GM12878 (cell line): Measurements from ENCODE around the gene TCF7L2. TPM values are rescaled to one million over a fixed set of nuclear protein-coding genes. Genes with fewer than 3 reads are reported as not detected.

Experiments
- ATAC-seq: fragments of 200-7000 bp; cut with Tn5 transposase; 3 replicates; pipeline ENCODE4 v1.9.1; 2020; ENCODE audit warnings: mild to moderate bottlenecking, moderate library complexity
- BruUV-seq: library from RNA; stranded (reverse); fragments of 400-500 nt; replicated peaks from 2 replicates; lab custom pipeline; 2021; lab: Mats Ljungman, UMichigan
- CTCF ChIA-PET: fragments of 300-600 bp; sonication (Branson Sonifier 250); formaldehyde crosslinking; extraction: SDS; loops from one replicate; lab custom pipeline; 2021; ENCODE audit warnings: inconsistent platforms; lab: Yijun Ruan, JAX
- POLR2A ChIA-PET: fragments of 350-600 bp; formaldehyde crosslinking; extraction: SDS; loops from one replicate; lab custom pipeline; 2021; ENCODE audit warnings: inconsistent platforms; lab: Charles Lee
- RAD21 ChIA-PET: fragments of 300-600 bp; sonication (Branson Sonifier 250); formaldehyde crosslinking; loops from one replicate; lab custom pipeline; 2023; ENCODE audit warnings: antibody characterized with exemption; ENCODE audit not compliant: unreplicated experiment; lab: Charles Lee
- SMC1A ChIA-PET: fragments of 300-600 bp; sonication (Branson Sonifier 250); formaldehyde crosslinking; loops from one replicate; lab custom pipeline; 2023; ENCODE audit not compliant: unreplicated experiment, uncharacterized antibody; lab: Charles Lee
- DNase-seq: peaks from one replicate; pipeline ENCODE4 v3.0.0-alpha.2; 2011; ENCODE audit warnings: low read depth, low spot score
- FAIRE-seq: peaks from 3 replicates; lab custom pipeline; 2011; peaks lifted over from hg19 to GRCh38; lab: Jason Lieb, UNC
- H2AFZ ChIP-seq: 2 replicates; pipeline ENCODE4 v1.6.0; 2011; ENCODE audit warnings: low read depth, low read length, control low read depth; ENCODE audit not compliant: control insufficient read depth
- H3K27ac ChIP-seq: 2 replicates; pipeline ENCODE4 v1.5.1; 2011; ENCODE audit warnings: control low read depth; ENCODE audit not compliant: control insufficient read depth, insufficient read depth
- H3K27me3 ChIP-seq, 2 experiments: replicated peaks in 1 of 2; 2 replicates each; pipeline versions ENCODE4 v1.6.0 to v1.6.1; 2011; ENCODE audit warnings: low read length in 1 of 2; ENCODE audit not compliant: control insufficient read depth in 2 of 2, insufficient read depth in 2 of 2
- H3K36me3 ChIP-seq, 2 experiments: 2 replicates each; pipeline ENCODE4 v1.5.1; 2011; ENCODE audit warnings: low read length in 1 of 2; ENCODE audit not compliant: control insufficient read depth in 2 of 2, insufficient read depth in 2 of 2
- H3K4me1 ChIP-seq: 2 replicates; pipeline ENCODE4 v1.6.1; 2011; ENCODE audit warnings: mild to moderate bottlenecking, low read length, moderate library complexity, mixed read lengths; ENCODE audit not compliant: control insufficient read depth, insufficient read depth
- H3K4me2 ChIP-seq: 2 replicates; pipeline ENCODE4 v1.6.0; 2011; ENCODE audit warnings: control low read depth; ENCODE audit not compliant: control insufficient read depth, insufficient read depth
- H3K4me3 ChIP-seq: fragments of 200-600 bp; sonication (generic); 2 replicates; pipeline ENCODE4 v1.5.1; 2016
- H3K79me2 ChIP-seq: 2 replicates; pipeline ENCODE4 v1.6.0; 2011; ENCODE audit warnings: low read length; ENCODE audit not compliant: control insufficient read depth, insufficient read depth
- H3K9ac ChIP-seq: 2 replicates; pipeline ENCODE4 v1.8.0; 2011; ENCODE audit warnings: low read length, control low read depth, mixed read lengths; ENCODE audit not compliant: control insufficient read depth, insufficient read depth
- H3K9me3 ChIP-seq: replicated peaks from 3 replicates; pipeline ENCODE4 v1.5.1; 2011; ENCODE audit warnings: mild to moderate bottlenecking, low read length; ENCODE audit not compliant: control insufficient read depth, insufficient read depth
- H4K20me1 ChIP-seq: 2 replicates; pipeline ENCODE4 v1.6.0; 2011; ENCODE audit not compliant: control insufficient read depth, insufficient read depth
- ATF7 ChIP-seq: fragments of 450-650 bp; IDR thresholded peaks from 2 replicates; pipeline ENCODE4 v1.6.1; 2016; ENCODE audit warnings: low read depth, mild to moderate bottlenecking
- BACH1 ChIP-seq: fragments of 450-650 bp; IDR thresholded peaks from 2 replicates; pipeline ENCODE4 v1.6.1; 2017; ENCODE audit warnings: mild to moderate bottlenecking, borderline replicate concordance
- BMI1 ChIP-seq: fragments of 450-650 bp; IDR thresholded peaks from 2 replicates; pipeline ENCODE4 v1.6.1; 2016; ENCODE audit warnings: mild to moderate bottlenecking, moderate library complexity, borderline replicate concordance
- BRCA1 ChIP-seq: IDR thresholded peaks from 2 replicates; pipeline ENCODE4 v1.6.1; 2011; ENCODE audit warnings: low read depth, low read length, improper control_type of control experiment
- CHD1 ChIP-seq: IDR thresholded peaks from 2 replicates; pipeline ENCODE4 v1.6.1; 2012; ENCODE audit warnings: low read depth, low read length, improper control_type of control experiment
- E2F4 ChIP-seq: IDR thresholded peaks from 2 replicates; pipeline ENCODE4 v1.6.1; 2012; ENCODE audit warnings: low read depth, low read length, improper control_type of control experiment
- E2F8 ChIP-seq: fragments of 450-650 bp; IDR thresholded peaks from 2 replicates; pipeline ENCODE4 v1.6.1; 2018; ENCODE audit warnings: mild to moderate bottlenecking, low read depth, moderate library complexity; ENCODE audit not compliant: partially characterized antibody
- HSF1 ChIP-seq: fragments of 150-350 bp; IDR thresholded peaks from 2 replicates; pipeline ENCODE4 v1.6.1; 2014; ENCODE audit warnings: mild to moderate bottlenecking, low read depth, low read length
- MAX ChIP-seq: IDR thresholded peaks from 2 replicates; pipeline ENCODE4 v1.6.1; 2012; ENCODE audit warnings: low read depth, low read length, improper control_type of control experiment
- MEF2A ChIP-seq: IDR thresholded peaks from 2 replicates; pipeline ENCODE4 v1.6.1; 2011; ENCODE audit warnings: low read depth, mild to moderate bottlenecking, low read length, moderate library complexity; ENCODE audit not compliant: insufficient read depth
- MEF2B ChIP-seq: fragments of 450-650 bp; IDR thresholded peaks from 2 replicates; pipeline ENCODE4 v1.6.1; 2018; ENCODE audit warnings: mild to moderate bottlenecking, moderate library complexity; ENCODE audit not compliant: partially characterized antibody, poor library complexity, severe bottlenecking
- NBN ChIP-seq: fragments of 450-650 bp; IDR thresholded peaks from 2 replicates; pipeline ENCODE4 v1.6.1; 2016
- NFXL1 ChIP-seq: fragments of 450-650 bp; IDR thresholded peaks from 2 replicates; pipeline ENCODE4 v1.6.1; 2017; ENCODE audit warnings: antibody characterized with exemption, mild to moderate bottlenecking, borderline replicate concordance
- PBX3 ChIP-seq: IDR thresholded peaks from 2 replicates; pipeline ENCODE4 v1.6.1; 2011; ENCODE audit warnings: mild to moderate bottlenecking, low read depth, low read length, moderate library complexity; ENCODE audit not compliant: insufficient replicate concordance
- PML ChIP-seq: IDR thresholded peaks from 2 replicates; pipeline ENCODE4 v1.6.1; 2012; ENCODE audit warnings: low read length, inconsistent platforms
- RELA ChIP-seq: fragments of 450-650 bp; IDR thresholded peaks from 2 replicates; pipeline ENCODE4 v1.8.0; 2014; ENCODE audit warnings: borderline replicate concordance; ENCODE audit not compliant: partially characterized antibody
- TCF12 ChIP-seq: IDR thresholded peaks from 2 replicates; pipeline ENCODE4 v1.6.1; 2011; ENCODE audit warnings: low read depth, mild to moderate bottlenecking, low read length
- ZZZ3 ChIP-seq: IDR thresholded peaks from 2 replicates; pipeline ENCODE4 v1.6.1; 2011; ENCODE audit warnings: low read depth; ENCODE audit not compliant: control insufficient read depth, insufficient read length
- WGBS: methylation state at CpG from one replicate; pipeline ENCODE4 v1.1.6; 2016; ENCODE audit warnings: low lambda C conversion rate; ENCODE audit not compliant: insufficient replicate concordance, insufficient coverage; ENCODE audit errors: missing lambda C conversion rate; 5-methylcytosine and 5-hydroxymethylcytosine counted together
- in situ Hi-C: fragments of 300-500 bp; cut with MboI; formaldehyde crosslinking; loops from 9 replicates; pipeline ENCODE4 v1.14.3; 2018; ENCODE audit warnings: mixed read lengths
- intact Hi-C: fragments of 100-400 bp; cut with micrococcal nuclease; formaldehyde crosslinking; loops from one replicate; pipeline ENCODE4 v1.14.2; 2022; ENCODE audit not compliant: unreplicated experiment
- polyA plus RNA-seq, 11 experiments: library from polyadenylated mRNA; depleted of rRNA in 4 of 11; unstranded in 6 of 11; stranded (reverse) in 5 of 11; fragments of >200 nt; fragmentation: Nextera tagmentation in 4 of 11; fragmentation: Illumina TruSeq in 1 of 11; extraction: Ambion mirVana in 4 of 11; extraction: Trizol in 1 of 11; gene quantifications; 1 replicate in 1 of 11; 2 replicates in 10 of 11; pipeline versions ENCODE4 v1.2.1 to v1.2.3, GENCODE V29; 2011 to 2016; ENCODE audit warnings: inconsistent platforms in 2 of 11, missing spikeins in 2 of 11, low read depth in 1 of 11
- total RNA-seq, 4 experiments: library from RNA; depleted of rRNA in 3 of 4; stranded (reverse); fragments of >200 nt in 3 of 4; fragmentation: Illumina TruSeq in 1 of 4; extraction: Trizol in 1 of 4; gene quantifications; 2 replicates each; pipeline versions ENCODE4 v1.2.1 to v1.2.3, GENCODE V29; 2013 to 2021

The TCF7L2 gene
- total and polyA plus RNA-seq, 10 of the 15 experiments (the other 5 are each of a cell fraction or from before 2014, with no cell fraction given) = 0.02 to 1.1 (median 0.35) TPM; not detected in 4

GRCh38 chr10:113130014-113130641 lies 180.1 kb downstream of the TCF7L2 start:
- no peak overlapping the region for H3K27ac ChIP-seq
- DNase-seq = no peak
- intact Hi-C loops = no loop called here
- in situ Hi-C loops = no loop called here
- ChIA-PET POLR2A (no interaction called here), RAD21 (no interaction called here), CTCF (interaction anchor here (0.8 to 0.9 kb wide), 2 partner anchors 409 to 519 kb away, joined by 3 read pairs; no protein-coding TSS in a partner anchor), SMC1A (no interaction called here)
- H3K27me3 ChIP-seq = peaks cover 0 to 8% of the 10 kb centered on the region in 2 experiments; a peak in 2 of 4 replicates
- H3K9me3 ChIP-seq = no peaks in the 10 kb centered on the region
- no peak overlapping the region for H3K4me3 ChIP-seq
- H3K36me3 ChIP-seq = no peaks in the 10 kb centered on the region
- H3K4me1 ChIP-seq = no peaks in the 10 kb centered on the region
- FAIRE-seq = no peak
- no peaks in the 10 kb centered on the region for H4K20me1 ChIP-seq
- ATAC-seq = no peak
- no peak overlapping the region for H2AFZ ChIP-seq
- H3K9ac ChIP-seq = no peak overlapping the region
- 49% methylated on average over 5 of the region's 5 CpGs for WGBS
- no peak overlapping the region for H3K4me2 ChIP-seq
- BruUV-seq = no TSS peak
- H3K79me2 ChIP-seq = no peaks in the 10 kb centered on the region
- no peak for TF ChIP-seq MEF2A
- TF ChIP-seq ATF7 = no peak
- no peak for TF ChIP-seq RELA
- TF ChIP-seq BMI1 = no peak
- no peak for TF ChIP-seq BACH1
- TF ChIP-seq E2F4 = no peak
- no peak for TF ChIP-seq E2F8
- TF ChIP-seq MAX = no peak
- TF ChIP-seq CHD1 = no peak
- TF ChIP-seq MEF2B = no peak
- TF ChIP-seq HSF1 = no peak
- TF ChIP-seq ZZZ3 = no peak
- TF ChIP-seq TCF12 = no peak
- TF ChIP-seq BRCA1 = no peak
- no peak for TF ChIP-seq PML
- no peak for TF ChIP-seq NFXL1
- no peak for TF ChIP-seq PBX3
- TF ChIP-seq NBN = no peak
